HG02885 (cell line): ENCODE measurements around the gene RPLP2.

ENCODE experiments used
- ATAC-seq: cut with Tn5 transposase; IDR thresholded peaks from one replicate; pipeline ENCODE4 v1.9.1; 2021; ENCODE audit warnings: mild to moderate bottlenecking; ENCODE audit not compliant: unreplicated experiment, poor library complexity

Gene RPLP2

DNA sequence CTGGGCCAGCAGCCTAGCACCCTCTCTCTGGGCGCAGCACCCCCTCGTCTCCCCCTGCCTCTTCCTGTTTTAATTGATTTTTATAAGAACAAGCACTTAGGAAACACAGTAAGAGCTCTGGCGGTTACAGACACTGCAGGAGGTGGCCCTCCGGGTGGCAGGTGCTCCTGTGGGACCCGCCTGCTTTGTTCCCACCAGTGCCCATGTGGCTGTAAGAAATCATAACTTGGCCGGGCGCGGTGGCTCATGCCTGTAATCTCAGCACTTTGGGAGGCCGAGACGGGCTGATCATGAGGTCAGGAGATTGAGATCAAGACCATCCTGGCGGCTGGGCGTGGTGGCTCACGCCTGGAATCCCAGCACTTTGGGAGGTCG, 51.3 kb downstream of the RPLP2 start:
- no peak for ATAC-seq

DNA sequence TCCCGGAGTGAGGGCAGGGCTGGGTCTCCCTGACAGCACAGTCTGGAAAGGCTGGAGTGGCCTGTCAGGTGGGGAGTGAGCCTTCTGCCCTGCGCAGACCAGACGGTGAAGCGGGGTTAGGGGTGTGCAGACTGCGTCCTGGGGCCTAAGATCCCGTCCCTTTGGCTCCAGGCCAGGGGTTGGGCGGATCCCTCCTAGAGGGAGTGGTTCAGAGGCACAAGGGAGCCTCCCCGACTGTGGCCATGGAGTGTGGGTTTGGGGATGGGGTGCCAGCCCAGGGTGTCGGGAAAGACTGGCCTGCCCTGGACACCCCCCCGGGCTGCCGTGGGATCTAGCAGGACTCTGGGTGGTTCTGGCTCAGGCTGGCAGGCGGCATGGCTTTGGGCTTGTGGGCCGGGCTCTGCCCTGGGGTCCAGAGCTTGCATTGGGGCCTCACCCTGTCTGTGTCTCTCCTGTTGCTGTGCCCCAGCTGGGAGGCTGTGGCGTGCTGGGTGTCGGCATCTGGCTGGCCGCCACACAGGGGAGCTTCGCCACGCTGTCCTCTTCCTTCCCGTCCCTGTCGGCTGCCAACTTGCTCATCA, 52.4 kb downstream of the RPLP2 start:
- no peak for ATAC-seq
